ENCODE data around the gene GGPS1.
A peak's percentile ranks its signal among the peaks of the same experiment; 100 is the strongest.
"Not testable (repeated sequence)": the region's sequence is repeated elsewhere in the genome, so short reads cannot be mapped to it uniquely, and the experiment has no call there.

GGPS1 gene

DNA sequence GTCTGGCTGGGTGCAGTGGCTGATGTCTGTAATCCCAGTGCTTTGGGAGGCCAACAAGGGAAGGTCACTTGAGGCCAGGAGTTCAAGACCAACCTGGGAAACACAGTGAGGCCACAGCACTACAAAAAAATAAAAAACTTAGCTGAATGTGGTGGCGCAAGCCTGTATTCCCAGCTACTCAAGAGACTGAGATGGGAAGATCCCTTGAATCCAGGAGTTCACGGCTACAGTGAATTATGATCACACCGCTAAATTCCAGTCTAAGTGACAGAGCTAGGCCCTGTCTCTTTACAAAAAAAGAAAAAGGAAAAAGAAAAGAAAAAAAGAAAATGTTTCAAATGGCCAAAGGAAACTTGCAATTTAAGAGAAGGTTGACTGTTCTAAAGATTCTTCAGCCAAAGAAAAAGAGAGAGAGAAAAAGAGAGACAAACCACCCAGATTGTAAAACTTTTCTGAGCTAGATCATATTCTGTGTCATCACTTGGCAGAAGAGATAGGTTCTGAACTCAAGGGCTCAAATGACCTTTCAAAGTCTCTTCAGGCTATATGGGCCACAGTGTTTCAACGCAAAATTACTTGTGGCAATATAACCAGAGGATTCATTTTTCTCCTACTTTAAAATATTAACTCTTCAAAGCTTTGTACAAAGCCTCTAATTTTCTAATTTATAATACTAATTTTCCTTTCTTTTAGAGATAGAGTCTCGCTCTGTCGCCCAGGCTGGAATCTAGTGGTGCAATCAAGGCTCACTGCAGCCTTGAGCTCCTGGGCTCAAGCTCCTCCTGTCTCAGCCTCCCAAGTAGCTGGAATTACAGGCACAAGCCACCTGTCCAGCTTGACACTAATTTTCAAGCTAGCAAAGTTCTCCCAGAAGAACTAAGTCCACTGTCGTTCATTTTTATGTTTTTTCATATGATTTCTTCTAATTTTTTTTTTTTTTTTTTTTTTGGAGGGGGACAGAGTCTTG, 20.9 kb upstream of the GGPS1 start:
- DNase-seq: no peak

- not testable (repeated sequence) for DNase-seq
Observed at GRCh38 chr1:235309206-235309605, 19.2 kb upstream of the GGPS1 start.

DNA sequence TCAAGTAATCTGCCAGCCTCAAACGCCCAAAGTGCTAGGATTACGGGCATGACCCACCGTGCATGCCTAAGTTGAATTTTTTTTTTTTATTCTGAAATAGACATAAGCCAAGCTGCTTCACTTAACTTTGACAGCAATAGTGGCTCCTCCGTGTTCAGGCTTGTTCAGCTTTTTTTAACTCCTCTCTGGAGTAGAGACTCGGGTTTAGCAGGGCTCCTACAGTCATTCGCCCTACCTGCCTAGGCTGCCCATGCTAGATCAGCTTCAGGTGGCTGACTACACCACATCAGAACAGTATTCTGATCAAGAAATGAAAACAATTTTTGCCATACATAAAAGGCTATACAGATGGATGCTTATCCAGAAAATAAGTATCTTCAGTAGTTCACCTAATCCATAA, 15.1 kb upstream of the GGPS1 start:
- no peak for DNase-seq

- no peak for DNase-seq
Observed at GRCh38 chr1:235313931-235314678, 14.3 kb upstream of the GGPS1 start.

GRCh38 chr1:235315173-235315572, 13.2 kb upstream of the GGPS1 start:
- no peak for DNase-seq

- DNase-seq: no peak
Observed at GRCh38 chr1:235315735-235316134, 12.6 kb upstream of the GGPS1 start.

GRCh38 chr1:235317168-235317567, 11.2 kb upstream of the GGPS1 start:
- DNase-seq: no peak

- no peak for DNase-seq
Observed at GRCh38 chr1:235319255-235319654, 9.1 kb upstream of the GGPS1 start.

GRCh38 chr1:235320521-235321179, 7.7 kb upstream of the GGPS1 start:
- DNase-seq: no peak

- no peak for DNase-seq
Observed at GRCh38 chr1:235324296-235324695, 4.1 kb upstream of the GGPS1 start.

DNA sequence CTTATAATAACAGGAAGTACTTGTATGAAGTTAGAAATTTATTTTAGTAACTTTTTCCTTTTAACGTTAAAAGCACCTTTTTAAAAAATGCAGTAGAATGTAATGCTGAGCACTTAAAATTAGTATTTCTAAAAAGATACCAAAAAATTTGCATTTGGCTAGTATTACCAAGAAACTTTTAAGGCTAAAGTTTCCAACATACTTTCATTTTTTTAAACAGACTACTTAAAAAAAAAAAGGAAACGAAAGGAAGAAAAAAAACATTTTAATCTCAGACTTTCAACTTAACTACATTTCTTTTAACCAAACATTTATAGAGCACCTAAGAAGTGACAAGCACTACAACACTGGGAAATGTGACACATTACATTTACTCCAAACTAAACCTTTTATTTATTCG, 3.2 kb upstream of the GGPS1 start:
- no peak for DNase-seq

DNA sequence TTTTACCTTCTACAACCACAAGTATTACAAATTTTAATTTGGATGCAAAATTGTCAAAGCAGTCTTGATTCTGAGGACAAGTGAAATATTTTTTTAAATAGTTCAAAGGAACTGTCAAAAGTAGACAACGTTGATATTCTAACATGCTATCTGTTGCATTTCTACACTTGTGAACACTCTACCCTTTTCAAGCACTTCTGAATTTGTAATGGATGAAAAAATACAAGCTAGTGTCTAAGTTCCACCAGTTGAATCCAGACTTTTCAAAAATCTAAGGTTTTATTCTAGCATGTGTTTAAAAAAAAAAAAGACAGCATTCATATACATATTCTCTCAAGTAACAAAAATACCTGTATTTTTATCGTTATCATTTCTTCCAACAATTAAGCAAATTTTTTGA, 2.5 kb upstream of the GGPS1 start:
- DNase-seq: no peak

- peak; percentile 76 for DNase-seq
Observed at GRCh38 chr1:235326719-235327558, 1.4 kb upstream of the GGPS1 start.

GRCh38 chr1:235327559-235328270, 655 bp upstream of the GGPS1 start, which contains the start of gene ARID4B:
ARID4B (minus strand) TSS chr1:235328179; CDS start chr1:235326919, 1,260 bp downstream.
- peak; percentile 73 to 78 for DNase-seq

DNA sequence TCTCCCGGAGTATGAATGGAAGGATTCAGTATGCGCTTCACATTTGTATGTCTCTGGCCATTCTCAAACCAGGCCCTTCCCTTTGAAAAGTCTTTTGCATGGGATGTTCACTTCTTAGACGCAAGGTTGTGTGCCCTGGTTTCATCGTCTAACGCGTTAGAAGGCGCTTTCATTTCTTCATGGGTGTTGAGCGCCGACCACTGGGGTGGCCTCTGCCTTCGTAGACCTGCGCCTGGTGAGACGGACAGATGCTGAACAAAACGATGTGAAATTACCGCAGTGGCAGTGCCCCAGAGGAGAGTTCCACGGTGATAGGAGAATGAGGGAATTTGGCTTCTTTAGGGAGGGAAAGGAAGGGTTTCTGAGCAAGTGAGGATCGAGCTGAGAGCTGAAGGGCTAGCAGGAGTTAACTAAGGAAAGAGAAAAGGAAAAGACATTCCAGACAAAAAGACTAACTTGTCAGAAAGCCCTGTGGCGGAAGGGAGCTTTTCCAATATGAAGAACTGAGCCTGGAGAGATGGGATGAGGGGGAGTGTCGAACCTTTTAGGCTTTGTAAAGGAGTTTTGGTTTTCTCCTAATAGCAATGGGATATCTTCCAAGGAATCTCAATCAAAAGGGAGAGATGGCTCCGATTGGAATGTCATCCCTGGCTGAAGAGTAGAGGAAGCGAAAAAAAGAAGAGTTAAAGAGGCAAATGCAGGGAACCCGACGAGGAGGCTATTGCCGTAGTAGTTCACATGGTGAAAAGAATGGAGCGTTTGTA, 951 bp downstream of the GGPS1 start:
- DNase-seq: no peak

DNA sequence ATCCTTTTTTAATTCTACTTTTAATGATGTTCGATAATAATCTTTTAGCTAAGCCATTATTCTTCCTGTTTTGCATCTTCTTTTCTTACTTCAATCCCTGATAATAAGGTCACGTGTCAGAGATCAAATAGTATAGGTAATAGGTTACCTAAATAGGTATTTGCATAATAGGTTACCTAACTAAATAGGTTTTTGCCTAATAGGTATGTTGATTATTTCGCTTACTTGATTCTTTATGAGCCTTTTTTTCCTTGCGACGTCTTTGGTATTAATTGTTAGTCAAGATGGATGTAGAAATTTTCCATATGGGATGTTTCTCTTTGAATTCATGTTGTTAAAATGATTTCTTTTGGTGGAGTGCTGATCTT, 2.5 kb downstream of the GGPS1 start:
- DNase-seq: no peak

DNA sequence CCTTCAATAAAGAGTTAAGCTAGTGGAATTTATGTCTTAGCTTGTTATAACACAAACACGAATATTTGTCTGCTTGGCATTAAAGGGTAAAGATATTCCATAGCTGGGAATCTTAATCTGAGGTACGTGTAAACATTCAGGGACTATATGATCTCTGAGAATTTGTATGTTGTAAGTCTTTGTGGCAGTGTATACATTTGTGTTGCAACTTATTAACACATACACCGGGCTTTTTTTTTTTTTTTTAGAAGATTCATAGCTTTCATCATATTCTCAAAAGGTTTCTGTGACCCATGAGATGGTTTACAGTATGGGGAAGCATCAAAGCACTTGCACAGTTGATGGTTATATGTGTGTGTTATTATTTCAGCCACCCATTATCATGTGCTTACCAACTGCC, 3.0 kb downstream of the GGPS1 start:
- DNase-seq: no peak

- DNase-seq: no peak
Observed at GRCh38 chr1:235336903-235337302, 8.5 kb downstream of the GGPS1 start.

DNA sequence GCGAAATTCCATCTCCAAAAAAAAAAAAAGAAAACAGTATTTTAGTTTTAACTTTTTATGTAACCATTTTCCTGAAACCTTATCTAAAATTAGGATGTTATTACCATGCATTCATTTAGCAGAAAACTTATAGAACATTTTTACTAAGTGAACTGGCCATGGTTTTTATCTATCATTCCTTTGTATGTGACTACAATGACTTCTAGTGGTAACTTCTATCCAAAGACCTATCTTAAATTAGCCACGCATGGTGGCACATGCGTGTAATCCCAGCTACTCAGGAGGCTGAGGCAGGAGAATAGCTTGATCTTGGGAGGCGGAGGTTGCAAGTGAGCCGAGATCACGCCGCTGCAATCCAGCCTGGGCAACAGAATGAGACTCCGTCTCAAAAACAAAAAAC, 11.4 kb downstream of the GGPS1 start:
- no peak for DNase-seq

DNA sequence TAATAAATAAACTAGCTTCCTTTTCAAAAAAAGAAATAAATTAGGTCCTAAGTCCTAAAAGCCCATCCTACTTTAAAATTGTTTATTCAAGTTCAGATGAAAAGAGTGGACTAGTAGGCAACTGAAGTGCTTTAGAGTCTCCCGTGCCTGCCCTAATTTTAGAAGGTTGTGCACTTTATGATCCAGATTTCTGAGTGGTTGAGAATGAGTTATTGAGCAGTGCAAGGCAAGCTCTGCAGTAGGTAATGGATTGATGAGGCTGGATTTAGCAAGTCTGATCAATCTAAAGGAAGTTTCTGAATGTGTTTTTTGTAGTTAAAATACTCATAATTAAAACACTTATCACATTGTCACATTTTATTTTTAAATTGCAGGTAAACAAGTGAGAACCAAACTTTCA, 13.0 kb downstream of the GGPS1 start:
- DNase-seq: no peak

- no peak for DNase-seq
Observed at GRCh38 chr1:235342039-235342438, 13.7 kb downstream of the GGPS1 start.

Data from activated T-cell treated with anti-CD3 and anti-CD28 coated beads, Interleukin-2, amount 50 U/mL, for 48 hours (primary cell).